ENCODE results near the gene WWOX. TPM values are rescaled to one million over a fixed set of nuclear protein-coding genes. Genes with fewer than 3 reads are reported as not detected.

The WWOX gene
- total RNA-seq, 1 donor from 2014 or later = 16.7 TPM

GRCh38 chr16:78441298-78441697, 341.8 kb downstream of the WWOX start:
- Histone ChIP-seq H3K27ac (ENCODE audit: low read depth, low read length) (no peak overlapping the region), H3K4me1 (ENCODE audit: control insufficient read depth in 3 of 3, insufficient read depth in 3 of 3, low read length in 3 of 3) (no peaks in the 10 kb centered on the region), H3K36me3 (ENCODE audit: control insufficient read depth in 3 of 3, insufficient read depth in 3 of 3, low read length in 3 of 3) (no peaks in the 10 kb centered on the region), H3K9ac (ENCODE audit: low read depth in 1 of 3, low read length in 3 of 3) (no peak overlapping the region), H3K9me3 (ENCODE audit: control insufficient read depth in 3 of 3, low read length in 3 of 3) (no peaks in the 10 kb centered on the region), H3K4me3 (ENCODE audit: low read length in 3 of 3) (no peak overlapping the region), H3K27me3 (ENCODE audit: control insufficient read depth in 3 of 3, insufficient read depth in 3 of 3, low read length in 3 of 3) (no peaks in the 10 kb centered on the region)

- Histone ChIP-seq H3K4me3 (ENCODE audit: low read length in 3 of 3) (no peak overlapping the region), H3K9ac (ENCODE audit: low read depth in 1 of 3, low read length in 3 of 3) (no peak overlapping the region), H3K27me3 (ENCODE audit: control insufficient read depth in 3 of 3, insufficient read depth in 3 of 3, low read length in 3 of 3) (no peaks in the 10 kb centered on the region), H3K4me1 (ENCODE audit: control insufficient read depth in 3 of 3, insufficient read depth in 3 of 3, low read length in 3 of 3) (no peaks in the 10 kb centered on the region), H3K27ac (ENCODE audit: low read depth, low read length) (no peak overlapping the region), H3K36me3 (ENCODE audit: control insufficient read depth in 3 of 3, insufficient read depth in 3 of 3, low read length in 3 of 3) (no peaks in the 10 kb centered on the region), H3K9me3 (ENCODE audit: control insufficient read depth in 3 of 3, low read length in 3 of 3) (no peaks in the 10 kb centered on the region)
These were observed 344.3 kb downstream of the WWOX start for GRCh38 chr16:78443542-78444364.

- H3K27ac ChIP-seq (ENCODE audit: low read depth, low read length) = no peak overlapping the region
- H3K9ac ChIP-seq (ENCODE audit: low read depth in 1 of 3, low read length in 3 of 3) = no peak overlapping the region
- no peaks in the 10 kb centered on the region for H3K9me3 ChIP-seq (ENCODE audit: control insufficient read depth in 3 of 3, low read length in 3 of 3)
- no peak overlapping the region for H3K4me3 ChIP-seq (ENCODE audit: low read length in 3 of 3)
- H3K4me1 ChIP-seq (ENCODE audit: control insufficient read depth in 3 of 3, insufficient read depth in 3 of 3, low read length in 3 of 3) = no peaks in the 10 kb centered on the region
- no peaks in the 10 kb centered on the region for H3K36me3 ChIP-seq (ENCODE audit: control insufficient read depth in 3 of 3, insufficient read depth in 3 of 3, low read length in 3 of 3)
- no peaks in the 10 kb centered on the region for H3K27me3 ChIP-seq (ENCODE audit: control insufficient read depth in 3 of 3, insufficient read depth in 3 of 3, low read length in 3 of 3)
These were observed 346.4 kb downstream of the WWOX start for GRCh38 chr16:78445818-78446217.

GRCh38 chr16:78446486-78446885, 347.0 kb downstream of the WWOX start:
- H3K4me1 ChIP-seq (ENCODE audit: control insufficient read depth in 3 of 3, insufficient read depth in 3 of 3, low read length in 3 of 3) = no peaks in the 10 kb centered on the region
- no peaks in the 10 kb centered on the region for H3K27me3 ChIP-seq (ENCODE audit: control insufficient read depth in 3 of 3, insufficient read depth in 3 of 3, low read length in 3 of 3)
- no peaks in the 10 kb centered on the region for H3K9me3 ChIP-seq (ENCODE audit: control insufficient read depth in 3 of 3, low read length in 3 of 3)
- H3K36me3 ChIP-seq (ENCODE audit: control insufficient read depth in 3 of 3, insufficient read depth in 3 of 3, low read length in 3 of 3) = no peaks in the 10 kb centered on the region
- no peak overlapping the region for H3K4me3 ChIP-seq (ENCODE audit: low read length in 3 of 3)
- H3K27ac ChIP-seq (ENCODE audit: low read depth, low read length) = no peak overlapping the region
- no peak overlapping the region for H3K9ac ChIP-seq (ENCODE audit: low read depth in 1 of 3, low read length in 3 of 3)

GRCh38 chr16:78446992-78447563, 347.6 kb downstream of the WWOX start:
- H3K27ac ChIP-seq (ENCODE audit: low read depth, low read length) = no peak overlapping the region
- no peak overlapping the region for H3K4me3 ChIP-seq (ENCODE audit: low read length in 3 of 3)
- no peaks in the 10 kb centered on the region for H3K9me3 ChIP-seq (ENCODE audit: control insufficient read depth in 3 of 3, low read length in 3 of 3)
- H3K36me3 ChIP-seq (ENCODE audit: control insufficient read depth in 3 of 3, insufficient read depth in 3 of 3, low read length in 3 of 3) = no peaks in the 10 kb centered on the region
- H3K9ac ChIP-seq (ENCODE audit: low read depth in 1 of 3, low read length in 3 of 3) = no peak overlapping the region
- H3K27me3 ChIP-seq (ENCODE audit: control insufficient read depth in 3 of 3, insufficient read depth in 3 of 3, low read length in 3 of 3) = no peaks in the 10 kb centered on the region
- H3K4me1 ChIP-seq (ENCODE audit: control insufficient read depth in 3 of 3, insufficient read depth in 3 of 3, low read length in 3 of 3) = no peaks in the 10 kb centered on the region

- no peaks in the 10 kb centered on the region for H3K36me3 ChIP-seq (ENCODE audit: control insufficient read depth in 3 of 3, insufficient read depth in 3 of 3, low read length in 3 of 3)
- H3K27ac ChIP-seq (ENCODE audit: low read depth, low read length) = no peak overlapping the region
- no peaks in the 10 kb centered on the region for H3K27me3 ChIP-seq (ENCODE audit: control insufficient read depth in 3 of 3, insufficient read depth in 3 of 3, low read length in 3 of 3)
- no peaks in the 10 kb centered on the region for H3K9me3 ChIP-seq (ENCODE audit: control insufficient read depth in 3 of 3, low read length in 3 of 3)
- no peaks in the 10 kb centered on the region for H3K4me1 ChIP-seq (ENCODE audit: control insufficient read depth in 3 of 3, insufficient read depth in 3 of 3, low read length in 3 of 3)
- no peak overlapping the region for H3K4me3 ChIP-seq (ENCODE audit: low read length in 3 of 3)
- no peak overlapping the region for H3K9ac ChIP-seq (ENCODE audit: low read depth in 1 of 3, low read length in 3 of 3)
These were observed 349.3 kb downstream of the WWOX start for GRCh38 chr16:78448658-78449271.

GRCh38 chr16:78450255-78450654, 350.8 kb downstream of the WWOX start:
- Histone ChIP-seq H3K36me3 (ENCODE audit: control insufficient read depth in 3 of 3, insufficient read depth in 3 of 3, low read length in 3 of 3) (no peaks in the 10 kb centered on the region), H3K9ac (ENCODE audit: low read depth in 1 of 3, low read length in 3 of 3) (no peak overlapping the region), H3K9me3 (ENCODE audit: control insufficient read depth in 3 of 3, low read length in 3 of 3) (no peaks in the 10 kb centered on the region), H3K4me3 (ENCODE audit: low read length in 3 of 3) (no peak overlapping the region), H3K27me3 (ENCODE audit: control insufficient read depth in 3 of 3, insufficient read depth in 3 of 3, low read length in 3 of 3) (no peaks in the 10 kb centered on the region), H3K27ac (ENCODE audit: low read depth, low read length) (no peak overlapping the region), H3K4me1 (ENCODE audit: control insufficient read depth in 3 of 3, insufficient read depth in 3 of 3, low read length in 3 of 3) (no peaks in the 10 kb centered on the region)

- H3K4me1 ChIP-seq (ENCODE audit: control insufficient read depth in 3 of 3, insufficient read depth in 3 of 3, low read length in 3 of 3) = no peaks in the 10 kb centered on the region
- no peaks in the 10 kb centered on the region for H3K9me3 ChIP-seq (ENCODE audit: control insufficient read depth in 3 of 3, low read length in 3 of 3)
- H3K9ac ChIP-seq (ENCODE audit: low read depth in 1 of 3, low read length in 3 of 3) = no peak overlapping the region
- no peaks in the 10 kb centered on the region for H3K36me3 ChIP-seq (ENCODE audit: control insufficient read depth in 3 of 3, insufficient read depth in 3 of 3, low read length in 3 of 3)
- H3K4me3 ChIP-seq (ENCODE audit: low read length in 3 of 3) = no peak overlapping the region
- no peaks in the 10 kb centered on the region for H3K27me3 ChIP-seq (ENCODE audit: control insufficient read depth in 3 of 3, insufficient read depth in 3 of 3, low read length in 3 of 3)
- no peak overlapping the region for H3K27ac ChIP-seq (ENCODE audit: low read depth, low read length)
These were observed 352.6 kb downstream of the WWOX start for GRCh38 chr16:78452025-78452555.

- Histone ChIP-seq H3K9me3 (ENCODE audit: control insufficient read depth in 3 of 3, low read length in 3 of 3) (no peaks in the 10 kb centered on the region), H3K9ac (ENCODE audit: low read depth in 1 of 3, low read length in 3 of 3) (no peak overlapping the region), H3K27me3 (ENCODE audit: control insufficient read depth in 3 of 3, insufficient read depth in 3 of 3, low read length in 3 of 3) (no peaks in the 10 kb centered on the region), H3K4me3 (ENCODE audit: low read length in 3 of 3) (no peak overlapping the region), H3K36me3 (ENCODE audit: control insufficient read depth in 3 of 3, insufficient read depth in 3 of 3, low read length in 3 of 3) (no peaks in the 10 kb centered on the region), H3K27ac (ENCODE audit: low read depth, low read length) (no peak overlapping the region), H3K4me1 (ENCODE audit: control insufficient read depth in 3 of 3, insufficient read depth in 3 of 3, low read length in 3 of 3) (no peaks in the 10 kb centered on the region)
These were observed 356.4 kb downstream of the WWOX start for GRCh38 chr16:78455861-78456260.

- Histone ChIP-seq H3K9ac (ENCODE audit: low read depth in 1 of 3, low read length in 3 of 3) (no peak overlapping the region), H3K4me3 (ENCODE audit: low read length in 3 of 3) (no peak overlapping the region), H3K36me3 (ENCODE audit: control insufficient read depth in 3 of 3, insufficient read depth in 3 of 3, low read length in 3 of 3) (no peaks in the 10 kb centered on the region), H3K9me3 (ENCODE audit: control insufficient read depth in 3 of 3, low read length in 3 of 3) (no peaks in the 10 kb centered on the region), H3K4me1 (ENCODE audit: control insufficient read depth in 3 of 3, insufficient read depth in 3 of 3, low read length in 3 of 3) (no peaks in the 10 kb centered on the region), H3K27ac (ENCODE audit: low read depth, low read length) (no peak overlapping the region), H3K27me3 (ENCODE audit: control insufficient read depth in 3 of 3, insufficient read depth in 3 of 3, low read length in 3 of 3) (no peaks in the 10 kb centered on the region)
These were observed 359.1 kb downstream of the WWOX start for GRCh38 chr16:78458588-78458987.
